BJ (cell line): ENCODE results near the gene WDFY1. TPM values are rescaled to one million over a fixed set of nuclear protein-coding genes. Genes with fewer than 3 reads are reported as not detected.

Experiments
- CTCF ChIA-PET: fragments of 350-600 bp; formaldehyde crosslinking; extraction: SDS; loops from one replicate; lab custom pipeline; 2021; ENCODE audit warnings: antibody characterized with exemption, inconsistent platforms; lab: Yijun Ruan, JAX
- POLR2A ChIA-PET: fragments of 300-600 bp; sonication (Branson Sonifier 250); formaldehyde crosslinking; extraction: SDS; loops from one replicate; lab custom pipeline; 2021; ENCODE audit warnings: antibody characterized with exemption; lab: Charles Lee
- DNase-seq: peaks from one replicate; pipeline ENCODE4 v3.0.0-alpha.2; 2011; ENCODE audit warnings: low read depth
- H3K27me3 ChIP-seq: 2 replicates; pipeline ENCODE4 v1.6.0; 2011; ENCODE audit warnings: low read length; ENCODE audit not compliant: control insufficient read depth, insufficient read depth
- H3K36me3 ChIP-seq: 2 replicates; pipeline ENCODE4 v1.5.1; 2011; ENCODE audit warnings: low read length; ENCODE audit not compliant: control insufficient read depth, insufficient read depth
- H3K4me3 ChIP-seq: 2 replicates; pipeline ENCODE4 v1.5.1; 2011; ENCODE audit warnings: low read depth, mild to moderate bottlenecking, control low read depth, low read length
- CTCF ChIP-seq: IDR thresholded peaks from 2 replicates; pipeline ENCODE4 v1.5.1; 2011; ENCODE audit warnings: low read depth, mild to moderate bottlenecking, control low read depth, inconsistent platforms, low read length, moderate library complexity; ENCODE audit not compliant: insufficient read depth
- polyA plus RNA-seq: library from polyadenylated mRNA; depleted of rRNA; stranded (reverse); fragments of >200 nt; gene quantifications from 2 replicates; pipeline ENCODE4 v1.2.3, GENCODE V29; 2011

The WDFY1 gene
- polyA plus RNA-seq, 1 experiment = 90.6 TPM

- Histone ChIP-seq H3K4me3 (no peak overlapping the region), H3K36me3 (peaks cover 23% of the 10 kb centered on the region), H3K27me3 (no peaks in the 10 kb centered on the region)
- ChIA-PET POLR2A (no interaction called here), CTCF (interaction anchor here (0.6 to 9.3 kb wide), 3 partner anchors 20 to 392 kb away, joined by 4 to 89 read pairs (median 5); no protein-coding TSS in a partner anchor)
- DNase-seq = no peak
- no peak for TF ChIP-seq CTCF
These were observed 44.7 kb upstream of the WDFY1 start for GRCh38 chr2:223989856-223990232.

- no peaks in the 10 kb centered on the region for H3K27me3 ChIP-seq
- CTCF ChIA-PET = interaction anchor here (1.9 to 9.3 kb wide), 2 partner anchors 19 to 295 kb away, joined by 5 to 89 read pairs; no protein-coding TSS in a partner anchor
- H3K36me3 ChIP-seq = peaks cover 27% of the 10 kb centered on the region
- no peak for TF ChIP-seq CTCF
- no peak overlapping the region for H3K4me3 ChIP-seq
- POLR2A ChIA-PET = no interaction called here
- no peak for DNase-seq
These were observed 44.2 kb upstream of the WDFY1 start for GRCh38 chr2:223989206-223989855.

GRCh38 chr2:223981241-223981640 is 36.1 kb upstream of the WDFY1 start:
- no peak overlapping the region for H3K4me3 ChIP-seq
- ChIA-PET CTCF (interaction anchor here (1.0 to 5.8 kb wide), 5 partner anchors 11 to 303 kb away, joined by 3 to 41 read pairs (median 5); no protein-coding TSS in a partner anchor), POLR2A (no interaction called here)
- DNase-seq = no peak
- H3K36me3 ChIP-seq = peaks cover 30% of the 10 kb centered on the region
- H3K27me3 ChIP-seq = no peaks in the 10 kb centered on the region
- no peak for TF ChIP-seq CTCF

GRCh38 chr2:223980803-223981202 is 35.7 kb upstream of the WDFY1 start:
- peaks cover 26% of the 10 kb centered on the region for H3K36me3 ChIP-seq
- CTCF ChIA-PET = interaction anchor here (1.0 to 5.8 kb wide), 6 partner anchors 10 to 304 kb away, joined by 3 to 41 read pairs (median 5); no protein-coding TSS in a partner anchor
- DNase-seq = no peak
- no peak overlapping the region for H3K4me3 ChIP-seq
- POLR2A ChIA-PET = no interaction called here
- no peak for TF ChIP-seq CTCF
- H3K27me3 ChIP-seq = no peaks in the 10 kb centered on the region

- H3K27me3 ChIP-seq = no peaks in the 10 kb centered on the region
- no peak overlapping the region for H3K4me3 ChIP-seq
- CTCF ChIA-PET = interaction anchor here (1.0 to 5.8 kb wide), 4 partner anchors 10 to 304 kb away, joined by 3 to 41 read pairs (median 20); no protein-coding TSS in a partner anchor
- TF ChIP-seq CTCF = no peak
- peaks cover 25% of the 10 kb centered on the region for H3K36me3 ChIP-seq
- POLR2A ChIA-PET = no interaction called here
- no peak for DNase-seq
These were observed 35.2 kb upstream of the WDFY1 start for GRCh38 chr2:223980397-223980735.
